HG03097 (cell line): ENCODE data around the gene ZSCAN30.
"Not testable (repeated sequence)": the region's sequence is repeated elsewhere in the genome, so short reads cannot be mapped to it uniquely, and the experiment has no call there.

Experiments
- ATAC-seq: cut with Tn5 transposase; IDR thresholded peaks from one replicate; pipeline ENCODE4 v1.9.1; 2021; ENCODE audit not compliant: unreplicated experiment, low FRiP score

Gene ZSCAN30

DNA sequence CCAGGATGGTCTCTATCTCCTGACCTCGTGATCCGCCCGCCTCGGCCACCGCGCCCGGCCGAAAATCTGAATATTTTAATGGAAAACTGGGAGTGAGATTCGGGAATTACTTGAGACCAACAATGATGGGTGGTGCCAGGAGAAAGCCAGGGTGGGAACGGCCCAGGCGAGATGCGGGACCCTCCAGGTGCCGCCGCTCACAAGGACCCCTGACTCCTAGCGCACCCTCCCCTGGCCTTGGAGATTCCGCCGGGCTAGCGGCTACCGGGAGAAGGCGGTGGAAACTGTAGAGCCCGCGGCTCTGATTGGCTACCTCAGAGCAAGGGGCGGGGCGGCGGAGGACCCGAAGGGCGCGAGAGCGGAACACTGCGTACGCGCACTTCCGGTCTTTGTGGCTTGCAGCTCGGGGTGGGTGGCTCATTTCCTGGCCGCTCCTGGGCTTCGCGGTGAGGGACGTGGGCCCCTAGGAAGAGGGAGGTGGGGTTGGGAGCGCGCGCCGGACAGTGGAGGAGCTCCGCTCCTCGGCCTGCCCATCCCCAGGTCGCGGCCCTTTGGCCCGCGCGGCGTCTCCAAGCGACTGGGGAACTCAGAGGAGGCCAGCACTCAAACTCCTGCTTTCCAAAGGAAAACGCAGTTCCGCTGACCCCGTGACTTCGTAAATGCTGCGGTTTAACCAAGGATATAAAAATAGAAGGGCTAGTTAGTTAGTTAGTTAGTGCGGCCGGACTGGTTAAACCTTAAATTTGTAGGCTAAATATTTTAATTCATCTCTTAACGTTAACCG is 49.2 kb downstream of the ZSCAN30 start, which contains the start of gene ZNF397:
Gene ZNF397, plus strand, starts transcription at position 371 of the 784 bp plus-strand sequence. CDS start 1,437 bp downstream, outside the sequence.
- peak; percentile 98 for ATAC-seq

DNA sequence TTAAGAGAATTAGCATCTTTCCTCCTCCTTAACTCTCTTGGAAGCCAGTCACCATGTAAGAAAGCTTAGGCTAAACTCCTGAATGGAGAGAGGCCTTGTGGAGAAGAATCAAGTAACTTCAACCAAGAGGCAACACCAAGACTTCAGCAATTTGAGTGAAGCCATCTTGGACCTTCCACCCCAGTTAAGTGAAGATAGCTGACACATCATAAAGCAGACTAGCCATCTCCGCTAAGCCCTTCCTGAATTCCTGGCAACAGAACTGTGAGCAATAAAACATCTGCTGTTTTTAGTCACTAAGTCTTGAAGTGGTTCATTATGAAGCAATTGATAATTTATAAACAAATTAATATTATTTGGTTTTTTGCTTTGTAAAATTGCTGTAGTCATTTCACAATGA is 50.7 kb downstream of the ZSCAN30 start:
- ATAC-seq = no peak

- no peak for ATAC-seq
These were observed 53.3 kb downstream of the ZSCAN30 start for GRCh38 chr18:35236571-35237363.

GRCh38 chr18:35231052-35231451 is 59.0 kb downstream of the ZSCAN30 start:
- peak; percentile 78 for ATAC-seq

DNA sequence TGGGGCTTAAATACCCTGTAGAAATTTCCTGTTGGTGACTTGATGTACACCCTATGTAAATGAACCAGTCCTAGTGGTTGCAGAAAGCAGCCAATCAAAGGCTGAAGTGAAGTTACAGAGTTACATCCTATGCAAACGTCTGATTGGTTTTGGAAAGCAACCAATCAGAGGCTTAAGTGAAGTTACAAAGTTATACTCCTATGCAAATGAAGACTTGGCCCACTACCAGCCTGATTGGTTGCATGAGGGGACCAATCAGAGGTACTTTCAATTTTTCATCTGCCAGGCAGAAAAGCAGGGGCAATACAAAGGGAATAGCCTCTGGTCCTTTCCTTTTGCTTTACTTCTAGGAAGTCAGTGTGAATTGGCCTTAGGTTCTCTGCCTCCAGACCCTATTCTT is 62.8 kb downstream of the ZSCAN30 start:
- ATAC-seq = no peak

GRCh38 chr18:35223797-35224196 is 66.2 kb downstream of the ZSCAN30 start:
- no peak for ATAC-seq

DNA sequence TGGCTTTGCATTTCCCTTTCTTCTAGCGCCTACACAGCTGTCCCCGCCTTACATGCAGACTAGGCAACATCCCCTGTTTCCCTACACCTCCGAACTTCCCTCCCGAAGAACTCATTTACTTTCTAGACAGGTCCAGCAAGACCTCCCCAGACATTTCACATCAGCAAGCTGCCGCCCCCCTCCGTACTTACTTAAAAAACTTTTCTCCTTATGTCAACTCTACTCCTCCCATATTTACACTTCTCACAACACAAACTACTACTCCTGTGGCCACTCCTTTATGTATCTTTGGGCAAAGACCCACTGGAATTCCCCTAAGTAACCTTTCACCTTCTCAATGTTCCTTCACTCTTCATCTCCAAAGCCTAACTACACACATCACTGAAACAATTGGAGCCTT is 69.6 kb downstream of the ZSCAN30 start:
- ATAC-seq = no peak

- not testable (repeated sequence) for ATAC-seq
These were observed 70.7 kb downstream of the ZSCAN30 start for GRCh38 chr18:35219331-35219730.

DNA sequence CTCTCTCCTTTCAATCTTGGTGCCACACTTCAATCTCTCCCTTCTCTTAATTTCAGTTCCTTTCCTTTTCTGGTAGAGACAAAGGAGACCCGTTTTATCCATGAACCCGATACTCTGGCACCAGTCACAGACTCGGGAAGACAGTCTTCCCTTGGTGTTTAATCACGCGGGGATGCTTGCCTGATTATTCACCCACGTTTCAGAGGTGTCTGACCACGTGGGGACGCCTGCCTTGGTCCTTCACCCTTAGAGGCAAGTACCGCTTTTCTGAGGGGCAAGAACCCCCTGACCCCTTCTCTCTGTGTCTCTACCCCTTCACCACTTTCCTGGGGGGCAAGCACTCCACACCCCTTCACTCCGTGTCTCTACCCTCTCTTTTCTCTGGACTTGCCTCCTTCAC is 73.4 kb downstream of the ZSCAN30 start:
- ATAC-seq = not testable (repeated sequence)

- no peak for ATAC-seq
These were observed 75.0 kb downstream of the ZSCAN30 start for GRCh38 chr18:35215026-35215425.

- ATAC-seq = not testable (repeated sequence)
These were observed 84.1 kb downstream of the ZSCAN30 start for GRCh38 chr18:35205746-35206458.

- no peak for ATAC-seq
These were observed 84.8 kb downstream of the ZSCAN30 start for GRCh38 chr18:35205199-35205712.

DNA sequence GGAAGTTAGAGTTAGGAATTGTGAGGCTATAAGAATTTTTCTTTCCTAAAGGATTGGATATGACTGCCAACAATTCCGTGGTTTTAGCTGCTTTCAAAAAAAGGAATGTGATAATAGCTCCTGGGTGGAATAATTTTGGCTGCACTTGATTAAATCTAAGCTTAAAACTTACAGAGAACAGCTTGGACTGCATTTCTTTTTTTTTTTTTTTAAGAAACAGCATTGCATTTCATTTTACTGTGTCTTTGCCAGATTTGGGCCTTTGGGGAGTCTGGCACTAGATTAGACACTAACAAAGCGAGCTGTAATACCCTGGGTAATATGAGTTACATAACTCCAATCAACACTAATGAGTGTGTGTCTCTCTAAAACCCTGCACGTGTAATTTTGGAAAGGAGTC is 87.0 kb downstream of the ZSCAN30 start:
- no peak for ATAC-seq

DNA sequence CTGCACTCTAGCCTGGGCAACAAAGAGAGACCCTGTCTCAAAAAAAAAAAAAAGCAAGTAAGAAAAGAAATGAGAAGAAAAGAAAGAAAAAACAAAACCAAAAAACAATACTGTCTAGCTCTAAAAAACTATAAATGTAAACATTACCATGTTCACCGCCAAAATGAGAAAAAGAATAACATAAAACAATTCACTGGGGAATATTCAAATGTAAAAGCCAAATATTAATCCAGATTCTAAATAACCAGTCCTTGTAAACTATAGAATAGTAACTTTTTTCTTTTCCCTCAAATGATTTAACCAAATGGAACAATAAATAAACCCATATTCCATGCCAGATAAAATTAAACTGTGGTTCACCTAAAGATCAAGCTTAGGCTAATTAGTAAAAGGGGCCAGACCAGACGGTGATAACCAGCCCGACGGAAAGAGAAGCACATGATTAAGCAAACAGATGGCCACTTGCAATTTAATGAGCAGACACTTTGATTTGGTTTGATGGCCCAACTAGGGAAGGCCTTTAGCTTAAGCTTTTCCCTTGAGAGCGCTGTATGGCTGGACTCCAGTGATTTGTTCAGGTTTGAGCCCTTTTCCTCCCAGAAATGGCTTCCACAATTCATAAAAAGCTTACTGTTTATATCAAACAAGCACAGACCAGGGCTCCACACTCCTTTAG is 88.6 kb downstream of the ZSCAN30 start:
- no peak for ATAC-seq
